ENCODE measurements around the gene DLGAP1. TPM values are rescaled to one million over a fixed set of nuclear protein-coding genes. Genes with fewer than 3 reads are reported as not detected.

DLGAP1 gene
- total RNA-seq, 1 experiment from 2014 or later, result 0.39 TPM

DNA sequence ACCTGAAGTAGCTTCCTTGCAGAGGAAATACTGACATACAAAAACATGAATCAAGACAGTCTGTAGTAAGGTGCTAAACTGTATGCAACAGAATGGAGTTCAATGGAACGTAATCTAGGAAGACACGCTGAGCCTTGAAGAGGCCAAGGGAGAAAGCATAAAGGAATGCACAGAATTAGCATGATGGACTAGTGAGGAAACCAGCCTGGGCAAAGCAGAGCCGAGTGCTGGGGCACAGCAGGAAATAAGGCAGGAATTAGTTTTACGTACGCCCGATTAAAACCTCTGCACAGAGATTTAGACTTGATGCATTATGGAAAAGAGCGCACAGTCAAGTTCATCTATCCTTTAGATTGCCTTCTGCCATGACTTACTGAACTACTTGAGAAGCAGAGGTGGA, 200.3 kb downstream of the DLGAP1 start:
- CTCF ChIA-PET, result no interaction called here
- H3K4me3 ChIP-seq (replicated peaks in 1 of 2; ENCODE audit: low read depth in 1 of 2, low read length in 2 of 2), result no peak overlapping the region
- H3K27me3 ChIP-seq (ENCODE audit: insufficient read depth, low read length), result no peaks in the 10 kb centered on the region
- intact Hi-C loops (cut with micrococcal nuclease), result no loop called here
- DNase-seq (ENCODE audit: low read depth, low spot score), result no peak
- no peak overlapping the region for H3K9ac ChIP-seq (ENCODE audit: low read length)
- no peaks in the 10 kb centered on the region for H4K20me1 ChIP-seq (ENCODE audit: insufficient read depth)
- no peaks in the 10 kb centered on the region for H3K9me2 ChIP-seq (ENCODE audit: insufficient read depth)
- H2AFZ ChIP-seq (ENCODE audit: low read depth, low read length, poor library complexity, severe bottlenecking), result no peak overlapping the region
- H3K36me3 ChIP-seq (ENCODE audit: control insufficient read depth in 1 of 2, insufficient read depth in 2 of 2, low read length in 2 of 2), result no peaks in the 10 kb centered on the region
- no peak overlapping the region for H3K27ac ChIP-seq (ENCODE audit: low read depth, low read length)
- TF ChIP-seq, protein P1, sequence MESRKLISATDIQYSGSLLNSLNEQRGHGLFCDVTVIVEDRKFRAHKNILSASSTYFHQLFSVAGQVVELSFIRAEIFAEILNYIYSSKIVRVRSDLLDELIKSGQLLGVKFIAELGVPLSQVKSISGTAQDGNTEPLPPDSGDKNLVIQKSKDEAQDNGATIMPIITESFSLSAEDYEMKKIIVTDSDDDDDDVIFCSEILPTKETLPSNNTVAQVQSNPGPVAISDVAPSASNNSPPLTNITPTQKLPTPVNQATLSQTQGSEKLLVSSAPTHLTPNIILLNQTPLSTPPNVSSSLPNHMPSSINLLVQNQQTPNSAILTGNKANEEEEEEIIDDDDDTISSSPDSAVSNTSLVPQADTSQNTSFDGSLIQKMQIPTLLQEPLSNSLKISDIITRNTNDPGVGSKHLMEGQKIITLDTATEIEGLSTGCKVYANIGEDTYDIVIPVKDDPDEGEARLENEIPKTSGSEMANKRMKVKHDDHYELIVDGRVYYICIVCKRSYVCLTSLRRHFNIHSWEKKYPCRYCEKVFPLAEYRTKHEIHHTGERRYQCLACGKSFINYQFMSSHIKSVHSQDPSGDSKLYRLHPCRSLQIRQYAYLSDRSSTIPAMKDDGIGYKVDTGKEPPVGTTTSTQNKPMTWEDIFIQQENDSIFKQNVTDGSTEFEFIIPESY (IDR thresholded peaks at IDR 0.05; ENCODE audit: extremely low read depth, insufficient replicate concordance, low read length), result no peak
- TF ChIP-seq EZH2 (IDR thresholded peaks at IDR 0.05) (no peak), EGR1 (IDR thresholded peaks at IDR 0.05; ENCODE audit: low read depth) (no peak), CBX3 (IDR thresholded peaks at IDR 0.05; ENCODE audit: low read depth) (no peak), SIN3A (IDR thresholded peaks at IDR 0.05; ENCODE audit: low read depth) (no peak), ELF1 (IDR thresholded peaks at IDR 0.05; ENCODE audit: borderline replicate concordance, low read depth) (no peak), RAD21 (IDR thresholded peaks at IDR 0.05; ENCODE audit: low read depth) (no peak), CEBPB (IDR thresholded peaks at IDR 0.05; ENCODE audit: low read depth) (no peak), EZH2phosphoT487 (IDR thresholded peaks at IDR 0.05; ENCODE audit: borderline replicate concordance) (no peak), JUND (IDR thresholded peaks at IDR 0.05) (no peak), TCF7L2 (IDR thresholded peaks at IDR 0.05; ENCODE audit: borderline replicate concordance, extremely low read depth, insufficient read depth, insufficient read length) (no peak), ZFX (IDR thresholded peaks at IDR 0.05) (no peak), POLR2AphosphoS5 (IDR thresholded peaks at IDR 0.05; ENCODE audit: low read depth, low read length) (no peak), ZNF274 (IDR thresholded peaks at IDR 0.05; ENCODE audit: low read depth, low read length) (no peak), SRF (IDR thresholded peaks at IDR 0.05; ENCODE audit: low read depth) (no peak), SP1 (IDR thresholded peaks at IDR 0.05; ENCODE audit: low read depth) (no peak)
- TF ChIP-seq, protein P2, sequence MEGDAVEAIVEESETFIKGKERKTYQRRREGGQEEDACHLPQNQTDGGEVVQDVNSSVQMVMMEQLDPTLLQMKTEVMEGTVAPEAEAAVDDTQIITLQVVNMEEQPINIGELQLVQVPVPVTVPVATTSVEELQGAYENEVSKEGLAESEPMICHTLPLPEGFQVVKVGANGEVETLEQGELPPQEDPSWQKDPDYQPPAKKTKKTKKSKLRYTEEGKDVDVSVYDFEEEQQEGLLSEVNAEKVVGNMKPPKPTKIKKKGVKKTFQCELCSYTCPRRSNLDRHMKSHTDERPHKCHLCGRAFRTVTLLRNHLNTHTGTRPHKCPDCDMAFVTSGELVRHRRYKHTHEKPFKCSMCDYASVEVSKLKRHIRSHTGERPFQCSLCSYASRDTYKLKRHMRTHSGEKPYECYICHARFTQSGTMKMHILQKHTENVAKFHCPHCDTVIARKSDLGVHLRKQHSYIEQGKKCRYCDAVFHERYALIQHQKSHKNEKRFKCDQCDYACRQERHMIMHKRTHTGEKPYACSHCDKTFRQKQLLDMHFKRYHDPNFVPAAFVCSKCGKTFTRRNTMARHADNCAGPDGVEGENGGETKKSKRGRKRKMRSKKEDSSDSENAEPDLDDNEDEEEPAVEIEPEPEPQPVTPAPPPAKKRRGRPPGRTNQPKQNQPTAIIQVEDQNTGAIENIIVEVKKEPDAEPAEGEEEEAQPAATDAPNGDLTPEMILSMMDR (IDR thresholded peaks at IDR 0.05 in 2 of 3, conservative IDR thresholded peaks at IDR 0.05 in 1 of 3; ENCODE audit: borderline replicate concordance in 1 of 3, insufficient read depth in 1 of 3, low read depth in 2 of 3, low read length in 2 of 3), result no peak
- TF ChIP-seq, protein P3, sequence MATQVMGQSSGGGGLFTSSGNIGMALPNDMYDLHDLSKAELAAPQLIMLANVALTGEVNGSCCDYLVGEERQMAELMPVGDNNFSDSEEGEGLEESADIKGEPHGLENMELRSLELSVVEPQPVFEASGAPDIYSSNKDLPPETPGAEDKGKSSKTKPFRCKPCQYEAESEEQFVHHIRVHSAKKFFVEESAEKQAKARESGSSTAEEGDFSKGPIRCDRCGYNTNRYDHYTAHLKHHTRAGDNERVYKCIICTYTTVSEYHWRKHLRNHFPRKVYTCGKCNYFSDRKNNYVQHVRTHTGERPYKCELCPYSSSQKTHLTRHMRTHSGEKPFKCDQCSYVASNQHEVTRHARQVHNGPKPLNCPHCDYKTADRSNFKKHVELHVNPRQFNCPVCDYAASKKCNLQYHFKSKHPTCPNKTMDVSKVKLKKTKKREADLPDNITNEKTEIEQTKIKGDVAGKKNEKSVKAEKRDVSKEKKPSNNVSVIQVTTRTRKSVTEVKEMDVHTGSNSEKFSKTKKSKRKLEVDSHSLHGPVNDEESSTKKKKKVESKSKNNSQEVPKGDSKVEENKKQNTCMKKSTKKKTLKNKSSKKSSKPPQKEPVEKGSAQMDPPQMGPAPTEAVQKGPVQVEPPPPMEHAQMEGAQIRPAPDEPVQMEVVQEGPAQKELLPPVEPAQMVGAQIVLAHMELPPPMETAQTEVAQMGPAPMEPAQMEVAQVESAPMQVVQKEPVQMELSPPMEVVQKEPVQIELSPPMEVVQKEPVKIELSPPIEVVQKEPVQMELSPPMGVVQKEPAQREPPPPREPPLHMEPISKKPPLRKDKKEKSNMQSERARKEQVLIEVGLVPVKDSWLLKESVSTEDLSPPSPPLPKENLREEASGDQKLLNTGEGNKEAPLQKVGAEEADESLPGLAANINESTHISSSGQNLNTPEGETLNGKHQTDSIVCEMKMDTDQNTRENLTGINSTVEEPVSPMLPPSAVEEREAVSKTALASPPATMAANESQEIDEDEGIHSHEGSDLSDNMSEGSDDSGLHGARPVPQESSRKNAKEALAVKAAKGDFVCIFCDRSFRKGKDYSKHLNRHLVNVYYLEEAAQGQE (IDR thresholded peaks at IDR 0.05; ENCODE audit: low read depth), result no peak
- TF ChIP-seq, protein P4, sequence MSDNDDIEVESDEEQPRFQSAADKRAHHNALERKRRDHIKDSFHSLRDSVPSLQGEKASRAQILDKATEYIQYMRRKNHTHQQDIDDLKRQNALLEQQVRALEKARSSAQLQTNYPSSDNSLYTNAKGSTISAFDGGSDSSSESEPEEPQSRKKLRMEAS (IDR thresholded peaks at IDR 0.05), result no peak
- TF ChIP-seq, protein P5, sequence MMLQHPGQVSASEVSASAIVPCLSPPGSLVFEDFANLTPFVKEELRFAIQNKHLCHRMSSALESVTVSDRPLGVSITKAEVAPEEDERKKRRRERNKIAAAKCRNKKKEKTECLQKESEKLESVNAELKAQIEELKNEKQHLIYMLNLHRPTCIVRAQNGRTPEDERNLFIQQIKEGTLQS (IDR thresholded peaks at IDR 0.05), result no peak
- POLR2A ChIA-PET, result no interaction called here
- no peaks in the 10 kb centered on the region for H3K79me2 ChIP-seq (ENCODE audit: insufficient read depth, low read length)
- H3K4me1 ChIP-seq (ENCODE audit: control insufficient read depth in 1 of 2, insufficient read depth in 2 of 2, low read length in 2 of 2), result no peaks in the 10 kb centered on the region
- no peak overlapping the region for H3K4me2 ChIP-seq (ENCODE audit: low read length)
- BruUV-seq (replicated peaks), result no TSS peak
- RAD21 ChIA-PET (ENCODE audit: low non-redundant PET in 1 of 2, low total read pairs in 2 of 2, uncharacterized antibody in 2 of 2, unreplicated experiment in 2 of 2), result no interaction called here
- H3K9me3 ChIP-seq (ENCODE audit: control insufficient read depth in 1 of 2, insufficient read depth in 1 of 2, low read depth in 1 of 2, low read length in 2 of 2), result peaks cover 0 to 12% of the 10 kb centered on the region in 2 experiments; a peak in 1 of 4 replicates
- ATAC-seq, result no peak

Data from HCT116 (cell line).